Measurements from ENCODE around the gene PPP2CA.
A peak's percentile ranks its signal among the peaks of the same experiment; 100 is the strongest.

PPP2CA gene

GRCh38 chr5:134148316-134148715 lies 77.6 kb downstream of the PPP2CA start:
- no peak for DNase-seq (ENCODE audit: low read depth)

- no peak for DNase-seq (ENCODE audit: low read depth)
Observed at GRCh38 chr5:134146651-134147518, 79.0 kb downstream of the PPP2CA start.

GRCh38 chr5:134145779-134146581 lies 79.9 kb downstream of the PPP2CA start:
- DNase-seq (ENCODE audit: low read depth) = peak; percentile 51

- no peak for DNase-seq (ENCODE audit: low read depth)
Observed at GRCh38 chr5:134145041-134145757, 80.7 kb downstream of the PPP2CA start.
